Measurements from ENCODE around the gene PTPN7. TPM values are rescaled to one million over a fixed set of nuclear protein-coding genes. Genes with fewer than 3 reads are reported as not detected.

PTPN7 gene
- total RNA-seq, 1 experiment from 2014 or later: not detected

GRCh38 chr1:202101184-202101583, 59.2 kb downstream of the PTPN7 start:
- DNase-seq: peak; percentile 80
- BruUV-seq (replicated peaks): no TSS peak
- Mint-ChIP-seq H3K9me3 (ENCODE audit: low read depth, unreplicated experiment) (no peaks in the 10 kb centered on the region), H3K27ac (ENCODE audit: unreplicated experiment) (peak overlapping the region; percentile 92), H3K36me3 (ENCODE audit: insufficient read depth, unreplicated experiment) (peaks cover 23% of the 10 kb centered on the region), H3K4me1 (ENCODE audit: low read depth, unreplicated experiment) (peaks cover 40% of the 10 kb centered on the region), H3K27me3 (ENCODE audit: unreplicated experiment) (no peaks in the 10 kb centered on the region), H3K4me3 (ENCODE audit: low read depth, unreplicated experiment) (peak overlapping the region; percentile 27)
- no peak for TF ChIP-seq CTCF (IDR thresholded peaks at IDR 0.05; ENCODE audit: unreplicated experiment)
- intact Hi-C loops (cut with micrococcal nuclease; ENCODE audit: unreplicated experiment): loop anchor here (2.0 kb wide), 1 partner anchor 18 kb away; no protein-coding TSS in a partner anchor
- CTCF ChIA-PET: interaction anchor here (0.9 to 2.0 kb wide), 9 partner anchors 12 to 101 kb away, joined by 3 to 10 read pairs (median 6); no protein-coding TSS in a partner anchor

Other genes starting within 250 kb of the PTPN7 start
- gene LMOD1, start 214.1 kb downstream of the PTPN7 start, total RNA-seq (2022): not detected in 2 replicates
- gene TIMM17A, start 205.1 kb downstream of the PTPN7 start, total RNA-seq (2022): 78.5 and 85.3 TPM in 2 replicates
- gene RNPEP, start 178.0 kb downstream of the PTPN7 start, total RNA-seq (2022): 86.1 and 91.6 TPM in 2 replicates
- gene ELF3, start 150.0 kb downstream of the PTPN7 start, total RNA-seq (2022): 830 and 907 TPM in 2 replicates
- 0.12 and 0.22 TPM in 2 replicates for gene GPR37L1, start 37.7 kb downstream of the PTPN7 start, total RNA-seq (2022)
- gene ARL8A, start 15.9 kb downstream of the PTPN7 start, total RNA-seq (2022): 64.1 and 66.9 TPM in 2 replicates
- not detected in 2 replicates for gene LGR6, start 33.2 kb upstream of the PTPN7 start, total RNA-seq (2022)
- gene UBE2T, start 181.3 kb upstream of the PTPN7 start, total RNA-seq (2022): 69.0 and 79.6 TPM in 2 replicates
- 31.8 and 32.9 TPM in 2 replicates for gene PPP1R12B, start 188.1 kb upstream of the PTPN7 start, total RNA-seq (2022)